Stimulated activated CD8-positive, alpha-beta memory T cell treated with anti-CD3 and anti-CD28 coated beads, Interleukin-4, amount 100 ng/mL, for 24 hours (primary cell): Measurements from ENCODE around the gene MMP2.

ENCODE experiments used
- DNase-seq: peaks from one replicate; pipeline ENCODE4 v3.0.0-alpha.2; 2020; ENCODE audit warnings: low read depth

The MMP2 gene

GRCh38 chr16:55494994-55495421 lies 16.0 kb downstream of the MMP2 start:
- DNase-seq = no peak

DNA sequence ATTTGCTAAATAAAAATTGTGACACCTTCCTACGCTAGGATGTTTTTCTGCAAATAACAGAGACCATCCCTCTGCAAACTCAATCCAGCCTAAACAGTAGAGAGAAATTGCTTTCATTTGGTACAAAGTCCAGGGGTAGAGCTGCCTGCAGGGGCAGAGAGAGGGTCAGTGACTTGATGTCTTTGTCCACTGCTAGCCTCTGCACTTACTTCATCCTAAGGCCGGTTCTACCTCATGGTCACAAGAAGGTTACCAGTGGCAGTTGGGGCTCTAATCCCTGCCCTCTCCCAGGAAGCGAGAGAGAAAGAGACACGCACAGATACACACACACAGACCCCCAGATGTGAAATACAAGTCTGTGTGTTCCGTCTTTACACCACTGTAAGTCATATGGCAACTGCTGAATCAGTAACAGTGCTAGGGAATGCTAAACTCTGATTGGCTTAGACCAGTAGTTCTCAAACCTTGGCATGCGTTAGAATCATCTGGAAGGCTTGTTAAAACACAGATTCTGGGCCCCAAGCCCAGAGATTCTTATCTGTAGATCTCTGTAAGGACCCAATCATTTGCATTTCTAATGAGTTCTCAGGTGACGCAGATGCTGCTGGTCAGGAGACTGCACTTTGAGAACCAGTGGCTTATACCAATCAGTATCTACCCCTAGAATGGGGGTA lies 16.8 kb downstream of the MMP2 start:
- DNase-seq = no peak

- DNase-seq = no peak
Measured at GRCh38 chr16:55496509-55497145, 17.6 kb downstream of the MMP2 start.

DNA sequence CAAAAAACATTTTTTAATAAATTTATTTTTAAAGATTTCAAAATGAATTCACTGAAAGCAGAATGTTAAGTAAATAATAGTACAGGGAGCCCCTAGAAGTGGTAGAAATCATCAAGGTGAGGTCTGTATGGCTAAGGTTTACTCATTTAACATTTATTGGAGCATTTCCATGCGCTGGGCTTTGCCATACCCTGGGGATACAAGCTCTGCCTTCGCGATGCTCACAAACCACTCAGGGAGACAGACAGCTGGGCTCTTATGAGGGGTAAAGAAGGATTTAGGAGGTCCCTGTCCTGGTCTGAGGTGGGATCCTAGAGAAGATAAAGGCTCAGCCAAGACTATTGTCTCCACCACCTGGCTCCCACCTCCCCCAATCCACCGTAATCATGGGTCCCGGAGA lies 18.6 kb downstream of the MMP2 start:
- no peak for DNase-seq

GRCh38 chr16:55498101-55498500 lies 19.1 kb downstream of the MMP2 start:
- DNase-seq = no peak

DNA sequence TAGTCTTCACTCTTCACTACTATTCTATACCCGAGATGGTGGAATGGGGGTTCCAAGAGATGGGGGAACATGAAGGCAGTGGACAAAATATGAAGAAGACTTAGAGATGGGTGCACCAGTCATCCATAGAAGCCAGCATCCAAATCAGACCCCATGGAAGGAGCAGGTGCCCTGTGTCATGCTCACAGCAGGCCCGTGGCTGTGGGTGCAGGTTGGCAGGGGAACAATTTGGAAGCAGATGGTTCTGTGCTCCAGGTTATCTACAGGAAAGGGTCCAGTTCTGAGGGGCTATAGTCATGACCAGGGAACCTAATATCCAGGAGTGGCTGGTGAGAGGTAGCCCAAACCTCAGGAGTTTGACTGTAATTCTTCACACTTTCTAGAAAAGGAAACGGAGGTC lies 20.3 kb downstream of the MMP2 start:
- no peak for DNase-seq

- DNase-seq = no peak
Measured at GRCh38 chr16:55499951-55500529, 21.0 kb downstream of the MMP2 start.

DNA sequence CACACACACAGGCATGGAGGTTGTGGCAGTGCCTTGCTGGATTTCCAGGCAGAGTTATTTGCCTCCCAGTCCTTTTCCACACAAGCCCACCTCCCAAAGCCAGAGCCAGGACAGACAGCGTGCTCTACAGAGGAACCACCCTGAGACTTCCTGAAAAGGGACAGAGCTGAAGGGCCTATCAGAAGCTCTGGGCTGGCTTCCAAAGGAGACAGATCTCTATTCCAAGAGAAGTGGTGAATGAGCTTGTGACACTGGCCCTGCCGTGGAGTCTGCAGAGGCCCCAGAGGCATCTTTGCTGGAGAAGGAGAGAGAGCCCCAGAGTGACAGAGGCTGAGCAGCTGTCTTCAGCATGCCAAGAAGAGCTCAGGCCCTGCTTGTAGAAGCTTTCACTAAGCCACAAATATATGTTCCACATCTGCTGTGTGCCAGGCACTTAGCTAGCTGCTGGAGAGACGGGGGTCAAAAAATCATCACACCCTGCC lies 21.6 kb downstream of the MMP2 start:
- no peak for DNase-seq

DNA sequence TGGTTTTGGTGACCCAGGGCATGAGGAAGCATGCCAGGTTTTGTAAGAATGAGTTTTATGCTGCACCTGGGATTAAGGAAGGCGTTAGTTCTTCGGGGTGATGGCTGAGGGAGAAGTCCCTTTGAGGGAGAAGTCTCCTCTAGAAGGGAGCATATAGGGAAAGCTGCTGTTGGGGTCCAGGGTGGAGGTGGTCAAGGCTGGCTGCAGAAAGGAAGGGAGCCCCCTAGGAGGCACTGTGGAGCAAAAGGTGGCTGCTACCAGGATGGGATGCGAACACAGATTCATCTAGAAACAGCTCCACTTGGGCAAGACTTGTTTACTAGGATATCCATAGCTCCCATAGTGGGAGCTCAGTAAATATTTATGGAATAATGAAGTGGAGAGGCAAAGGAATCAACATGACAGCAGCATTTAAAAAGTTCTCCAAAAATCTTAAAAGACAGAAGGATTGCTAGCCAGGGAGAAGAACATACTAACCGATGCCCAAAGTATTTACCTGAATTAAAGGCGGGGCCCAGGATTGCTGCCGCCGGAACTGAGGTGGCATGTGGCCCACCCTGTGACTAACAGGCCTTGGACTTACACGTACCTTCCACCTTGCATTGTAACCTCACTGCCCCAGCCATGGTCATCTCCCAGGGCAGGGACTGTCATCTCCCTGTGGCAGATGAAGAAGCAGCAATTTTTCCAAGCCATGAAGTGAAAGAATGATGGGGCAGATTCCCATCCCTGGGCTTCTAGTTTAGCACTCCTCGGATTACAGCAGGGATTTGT lies 22.7 kb downstream of the MMP2 start:
- no peak for DNase-seq

DNA sequence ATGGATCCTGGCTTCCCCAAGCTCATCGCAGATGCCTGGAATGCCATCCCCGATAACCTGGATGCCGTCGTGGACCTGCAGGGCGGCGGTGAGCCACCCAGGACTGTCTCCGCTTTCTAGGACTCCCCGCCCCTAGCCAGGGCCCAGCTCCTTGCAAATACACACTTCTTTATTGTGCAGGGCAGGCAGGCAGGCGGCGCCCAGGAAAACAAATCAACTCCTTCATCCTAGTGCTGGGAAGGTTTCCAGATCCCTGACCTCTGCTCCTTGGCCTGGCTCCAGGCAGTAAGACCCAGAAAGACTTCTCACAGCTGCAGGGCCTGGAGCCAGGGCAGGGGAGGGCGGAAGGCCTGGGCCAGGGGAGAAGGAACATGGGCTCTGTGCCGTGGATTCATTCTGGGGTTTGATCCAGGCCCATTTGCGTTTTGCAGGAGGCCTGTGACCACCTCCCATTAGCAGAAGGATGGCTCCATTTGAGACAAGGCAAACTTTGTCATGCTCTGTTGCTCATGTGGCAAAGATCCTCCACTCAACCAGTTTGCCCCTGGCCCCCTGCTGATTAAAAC lies 23.9 kb downstream of the MMP2 start:
- DNase-seq = no peak

- no peak for DNase-seq
Measured at GRCh38 chr16:55503726-55504550, 24.9 kb downstream of the MMP2 start.

GRCh38 chr16:55505333-55506015 lies 26.5 kb downstream of the MMP2 start:
- no peak for DNase-seq

DNA sequence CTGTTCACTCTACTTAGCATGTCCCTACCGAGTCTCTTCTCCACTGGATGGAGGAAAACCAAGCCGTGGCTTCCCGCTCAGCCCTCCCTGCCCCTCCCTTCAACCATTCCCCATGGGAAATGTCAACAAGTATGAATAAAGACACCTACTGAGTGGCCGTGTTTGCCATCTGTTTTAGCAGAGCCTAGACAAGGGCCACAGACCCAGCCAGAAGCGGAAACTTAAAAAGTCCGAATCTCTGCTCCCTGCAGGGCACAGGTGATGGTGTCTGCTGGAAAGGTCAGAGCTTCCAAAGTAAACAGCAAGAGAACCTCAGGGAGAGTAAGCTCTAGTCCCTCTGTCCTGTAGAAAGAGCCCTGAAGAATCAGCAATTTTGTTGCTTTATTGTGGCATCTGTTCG lies 27.1 kb downstream of the MMP2 start:
- no peak for DNase-seq

- DNase-seq = no peak
Measured at GRCh38 chr16:55506708-55507107, 27.7 kb downstream of the MMP2 start.

DNA sequence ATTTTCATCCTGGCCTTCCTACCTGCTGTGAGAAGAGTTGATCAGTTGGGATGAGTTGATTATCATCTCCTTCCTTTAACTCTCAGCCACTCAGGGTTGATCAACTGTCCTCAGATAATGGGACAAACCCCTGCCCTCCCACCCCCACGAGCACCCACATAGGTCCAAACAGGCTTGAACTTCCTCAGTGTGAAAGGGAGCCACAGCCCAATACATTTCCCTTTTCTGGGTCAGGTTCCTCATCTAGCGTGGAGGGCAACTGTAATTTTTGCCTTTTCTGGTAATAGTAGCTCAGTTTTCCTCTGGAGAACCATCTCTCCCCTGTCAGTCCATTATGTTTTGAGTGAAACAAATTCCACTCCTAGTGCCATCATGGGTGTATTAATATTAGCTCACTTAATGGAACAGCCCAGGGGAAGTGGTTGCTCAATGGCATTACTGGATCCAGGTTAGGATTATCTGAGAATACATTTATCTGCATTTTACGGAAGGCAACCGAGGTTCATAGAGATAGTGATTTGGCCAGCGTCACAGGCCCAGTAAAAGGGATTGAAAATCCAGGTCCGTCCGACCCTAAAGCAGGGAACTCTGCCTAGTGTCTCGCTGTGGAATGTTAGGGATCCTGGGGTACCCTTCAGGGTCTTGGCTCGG lies 29.4 kb downstream of the MMP2 start:
- no peak for DNase-seq

DNA sequence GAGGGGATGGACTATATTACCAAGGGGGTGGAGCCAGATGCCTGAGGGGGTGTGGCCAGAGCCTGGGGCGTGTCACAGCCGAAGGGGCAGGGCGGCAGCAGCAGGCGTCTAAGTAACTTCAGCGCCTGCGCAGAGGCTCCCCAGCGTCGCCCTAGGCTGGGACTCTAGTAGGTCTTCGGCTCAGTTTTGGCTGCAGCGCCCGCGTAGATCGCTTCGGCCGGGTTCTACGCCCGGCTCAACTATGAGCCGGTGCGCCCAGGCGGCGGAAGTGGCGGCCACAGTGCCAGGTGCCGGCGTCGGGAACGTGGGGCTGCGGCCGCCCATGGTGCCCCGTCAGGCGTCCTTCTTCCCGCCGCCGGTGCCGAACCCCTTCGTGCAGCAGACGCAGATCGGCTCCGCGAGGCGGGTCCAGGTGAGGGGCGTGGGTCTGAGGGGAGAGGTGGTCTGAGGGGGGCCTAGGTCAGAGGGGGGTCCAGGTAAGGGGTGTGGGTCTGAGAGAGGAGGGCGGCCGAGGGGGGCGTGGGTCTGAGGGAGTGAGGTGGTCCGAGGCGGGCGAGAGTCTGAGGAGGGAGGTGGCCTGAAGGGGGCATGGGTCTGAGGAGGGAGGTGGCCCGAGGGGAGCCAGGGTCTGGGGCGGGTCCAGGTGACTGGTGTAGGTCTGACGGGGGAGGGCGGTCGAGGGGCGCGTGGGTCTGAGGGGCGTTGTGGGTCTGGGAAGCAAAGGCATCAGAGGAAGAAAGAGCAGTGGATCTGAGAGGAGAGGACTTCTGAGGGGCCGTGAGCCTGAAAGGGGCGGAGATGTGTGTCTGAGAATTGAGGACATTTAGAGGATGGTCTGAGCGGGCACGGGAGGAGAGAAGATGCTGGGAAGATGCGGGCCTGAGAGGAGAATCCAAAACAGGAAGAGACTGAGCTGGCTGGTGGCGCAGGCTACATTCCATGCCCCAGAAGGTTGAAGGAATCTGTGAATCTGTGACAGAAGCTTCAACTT lies 30.2 kb downstream of the MMP2 start, which contains the start of gene LPCAT2:
LPCAT2 (plus strand) TSS at position 132 of the 991 bp plus-strand sequence; CDS start at position 242, 110 bp downstream.
- DNase-seq = peak; percentile 24

- DNase-seq = no peak
Measured at GRCh38 chr16:55510185-55510805, 31.3 kb downstream of the MMP2 start.

DNA sequence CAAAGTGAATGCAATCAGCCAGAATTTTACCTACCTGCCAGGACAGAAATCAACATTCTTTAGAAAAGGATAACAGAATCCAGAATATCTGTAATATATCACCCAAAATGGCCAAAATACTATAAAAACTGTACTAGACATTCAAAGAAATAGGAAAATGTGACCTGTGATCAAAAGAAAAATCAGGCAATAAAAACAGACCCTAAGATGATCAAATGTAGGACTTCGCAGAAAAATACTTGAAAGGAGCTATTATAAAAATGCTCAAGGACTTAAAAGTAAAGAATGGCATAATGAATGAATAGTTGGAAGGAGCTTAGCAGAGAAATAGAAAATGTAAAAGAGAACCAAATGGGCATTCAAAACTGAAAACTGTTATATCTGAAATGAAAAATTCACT lies 33.9 kb downstream of the MMP2 start:
- DNase-seq = no peak
